RWPE1 (cell line): ENCODE measurements around the gene STYXL1.
"Not testable (repeated sequence)": the region's sequence is repeated elsewhere in the genome, so short reads cannot be mapped to it uniquely, and the experiment has no call there.

Source experiments
- CTCF ChIA-PET: fragments of 350-600 bp; sonication (Branson Sonifier 250); formaldehyde crosslinking; extraction: SDS; loops from one replicate; lab custom pipeline; 2021; lab: Yijun Ruan, JAX
- POLR2A ChIA-PET: fragments of 400-600 bp; formaldehyde crosslinking; extraction: SDS; loops from one replicate; lab custom pipeline; 2020; ENCODE audit warnings: antibody characterized with exemption; ENCODE audit not compliant: low non-redundant PET; lab: Yijun Ruan, JAX
- DNase-seq: peaks from one replicate; pipeline ENCODE4 v3.0.0; 2012; ENCODE audit warnings: low spot score
- H3K27ac ChIP-seq: fragments of 450-650 bp; 2 replicates; pipeline ENCODE4 v1.5.1; 2017
- CTCF ChIP-seq: fragments of 450-650 bp; conservative IDR thresholded peaks from 2 replicates; pipeline ENCODE4 v1.5.1; 2017; ENCODE audit warnings: low read depth, mild to moderate bottlenecking

STYXL1 gene

GRCh38 chr7:76040126-76040525 lies 7.7 kb downstream of the STYXL1 start:
- peak overlapping the region; percentile 2; the same call in 1 of the 2 replicates for H3K27ac ChIP-seq
- no peak for DNase-seq
- CTCF ChIA-PET, result no interaction called here
- TF ChIP-seq CTCF, result no peak
- POLR2A ChIA-PET, result no interaction called here

GRCh38 chr7:76037310-76037709 lies 10.5 kb downstream of the STYXL1 start:
- no peak for TF ChIP-seq CTCF
- POLR2A ChIA-PET, result no interaction called here
- CTCF ChIA-PET, result no interaction called here
- DNase-seq, result no peak
- H3K27ac ChIP-seq, result peak overlapping the region; percentile 17

GRCh38 chr7:76031964-76032363 lies 15.8 kb downstream of the STYXL1 start:
- DNase-seq, result no peak
- TF ChIP-seq CTCF, result no peak
- H3K27ac ChIP-seq, result no peak overlapping the region
- CTCF ChIA-PET, result no interaction called here
- POLR2A ChIA-PET, result no interaction called here

GRCh38 chr7:76029682-76030081 lies 18.1 kb downstream of the STYXL1 start:
- POLR2A ChIA-PET, CTCF ChIA-PET, H3K27ac ChIP-seq, DNase-seq: not testable (repeated sequence)

- POLR2A ChIA-PET, result no interaction called here
- CTCF ChIA-PET, result no interaction called here
- H3K27ac ChIP-seq, result no peak overlapping the region
- no peak for DNase-seq
- no peak for TF ChIP-seq CTCF
Observed at GRCh38 chr7:76023002-76023401, 24.8 kb downstream of the STYXL1 start.

- POLR2A ChIA-PET, result no interaction called here
- DNase-seq, result no peak
Observed at GRCh38 chr7:76022026-76022780, 25.6 kb downstream of the STYXL1 start.

More at GRCh38 chr7:76022026-76022780, 25.6 kb downstream of the STYXL1 start:
- no peak overlapping the region for H3K27ac ChIP-seq
- CTCF ChIA-PET, result interaction anchor here (0.6 kb wide), 1 partner anchor 31 kb away, joined by 3 read pairs; no protein-coding TSS in a partner anchor
- no peak for TF ChIP-seq CTCF
